Upper lobe of left lung (tissue), 4 donors: Measurements from ENCODE around the gene HSD17B3.

Experiments used
- EP300 ChIP-seq, 4 donors: sonication (generic); formaldehyde crosslinking; IDR thresholded peaks; one replicate each; pipeline ENCODE4 v1.5.1; 2017; ENCODE audit warnings: antibody characterized with exemption in 4 of 4, control low read depth in 2 of 4
- POLR2A ChIP-seq, 4 donors: fragments of 450-650 bp; IDR thresholded peaks; one replicate each; pipeline ENCODE4 v1.5.1; 2016 to 2017; ENCODE audit warnings: antibody characterized with exemption in 4 of 4, mild to moderate bottlenecking in 2 of 4
- TF ChIP-seq, protein P1 (sequence below), 6 experiments: fragments of 450-650 bp in 4 of 6; fragments of 200-600 bp in 2 of 6; sonication (generic) in 2 of 6; IDR thresholded peaks; one replicate each; pipeline ENCODE4 v1.5.1; 2016 to 2019; ENCODE audit warnings: antibody characterized with exemption in 6 of 6

- TF ChIP-seq EP300 (IDR thresholded peaks at IDR 0.05) (no peak), POLR2A (IDR thresholded peaks at IDR 0.05) (no peak)
- TF ChIP-seq, protein P1, sequence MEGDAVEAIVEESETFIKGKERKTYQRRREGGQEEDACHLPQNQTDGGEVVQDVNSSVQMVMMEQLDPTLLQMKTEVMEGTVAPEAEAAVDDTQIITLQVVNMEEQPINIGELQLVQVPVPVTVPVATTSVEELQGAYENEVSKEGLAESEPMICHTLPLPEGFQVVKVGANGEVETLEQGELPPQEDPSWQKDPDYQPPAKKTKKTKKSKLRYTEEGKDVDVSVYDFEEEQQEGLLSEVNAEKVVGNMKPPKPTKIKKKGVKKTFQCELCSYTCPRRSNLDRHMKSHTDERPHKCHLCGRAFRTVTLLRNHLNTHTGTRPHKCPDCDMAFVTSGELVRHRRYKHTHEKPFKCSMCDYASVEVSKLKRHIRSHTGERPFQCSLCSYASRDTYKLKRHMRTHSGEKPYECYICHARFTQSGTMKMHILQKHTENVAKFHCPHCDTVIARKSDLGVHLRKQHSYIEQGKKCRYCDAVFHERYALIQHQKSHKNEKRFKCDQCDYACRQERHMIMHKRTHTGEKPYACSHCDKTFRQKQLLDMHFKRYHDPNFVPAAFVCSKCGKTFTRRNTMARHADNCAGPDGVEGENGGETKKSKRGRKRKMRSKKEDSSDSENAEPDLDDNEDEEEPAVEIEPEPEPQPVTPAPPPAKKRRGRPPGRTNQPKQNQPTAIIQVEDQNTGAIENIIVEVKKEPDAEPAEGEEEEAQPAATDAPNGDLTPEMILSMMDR (IDR thresholded peaks at IDR 0.05): no peak
These were observed at the start of gene HSD17B3 for GRCh38 chr9:96302021-96302420.
